ENCODE data around the gene FGF3.

Gene FGF3

DNA sequence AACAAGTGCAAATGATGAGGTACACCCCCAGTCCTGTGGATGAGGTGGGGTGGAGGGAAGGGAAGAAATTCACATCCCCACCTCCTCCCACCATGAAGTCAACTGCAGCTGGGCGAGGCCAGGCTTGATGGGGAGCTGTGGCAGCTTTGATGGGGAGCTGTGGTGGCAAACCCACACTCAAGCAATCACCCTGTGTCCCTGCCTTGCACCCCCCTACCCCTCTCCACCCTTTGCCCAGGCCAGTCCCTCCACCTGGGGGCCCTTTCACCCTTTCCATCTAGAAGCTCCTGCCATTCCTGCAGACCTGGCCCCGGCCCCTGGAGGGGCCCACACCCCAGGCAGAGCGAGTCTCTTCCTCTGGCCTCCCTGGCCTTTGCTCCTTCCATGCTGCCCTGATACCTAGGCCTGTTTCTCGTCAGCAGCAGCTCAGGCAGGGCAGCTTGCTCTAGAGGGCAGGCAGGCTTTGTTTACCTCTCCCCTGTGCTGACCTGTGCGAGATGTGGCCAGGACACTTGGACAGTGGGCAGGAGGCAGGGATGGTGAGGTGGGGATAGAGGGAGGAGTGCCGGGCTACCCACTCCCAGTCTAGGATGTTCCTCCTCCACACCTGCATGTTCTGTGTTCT lies 4.5 kb upstream of the FGF3 start:
- H3K4me3 ChIP-seq (ENCODE audit: low read depth, low read length) = no peak overlapping the region

DNA sequence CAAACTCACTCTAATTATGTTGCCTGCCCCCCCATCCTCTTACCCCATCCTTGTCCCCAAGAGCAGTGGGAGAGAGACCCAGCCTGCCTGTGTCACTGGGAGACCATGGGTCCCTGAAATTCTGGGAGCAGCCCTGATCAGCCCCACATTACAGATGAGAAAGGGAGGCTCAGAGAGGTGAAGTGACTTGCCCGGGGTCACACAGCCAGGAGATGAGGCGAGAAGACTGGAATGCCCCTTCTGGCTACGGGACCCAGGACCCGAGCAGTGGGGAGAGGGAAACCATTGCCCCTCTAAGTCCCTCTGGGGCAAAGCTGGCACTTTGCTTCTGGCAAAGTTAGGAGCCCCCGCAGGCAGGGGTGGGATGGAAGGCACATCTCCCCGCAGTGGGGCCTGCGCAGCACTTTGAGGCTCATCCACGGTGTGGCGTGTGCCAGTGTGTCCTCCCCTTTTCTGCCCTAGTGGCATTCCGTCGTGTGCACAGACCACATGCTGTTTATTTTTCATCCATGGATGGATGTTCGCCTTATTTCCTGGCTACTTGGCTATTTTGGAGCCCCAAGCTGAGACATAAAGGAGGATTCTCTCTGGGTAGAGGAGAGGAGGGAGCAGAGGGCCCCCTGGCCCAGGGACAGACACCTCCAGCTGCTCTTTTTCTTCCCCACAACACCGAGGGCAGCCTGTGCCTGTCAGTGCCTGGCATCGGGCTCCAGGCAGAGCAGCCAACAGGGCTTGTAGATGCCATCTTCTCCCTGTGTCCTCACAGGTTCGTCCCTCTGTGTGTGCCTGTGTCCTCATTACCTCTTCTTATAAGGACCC lies 3.7 kb upstream of the FGF3 start:
- TF ChIP-seq, protein P1, sequence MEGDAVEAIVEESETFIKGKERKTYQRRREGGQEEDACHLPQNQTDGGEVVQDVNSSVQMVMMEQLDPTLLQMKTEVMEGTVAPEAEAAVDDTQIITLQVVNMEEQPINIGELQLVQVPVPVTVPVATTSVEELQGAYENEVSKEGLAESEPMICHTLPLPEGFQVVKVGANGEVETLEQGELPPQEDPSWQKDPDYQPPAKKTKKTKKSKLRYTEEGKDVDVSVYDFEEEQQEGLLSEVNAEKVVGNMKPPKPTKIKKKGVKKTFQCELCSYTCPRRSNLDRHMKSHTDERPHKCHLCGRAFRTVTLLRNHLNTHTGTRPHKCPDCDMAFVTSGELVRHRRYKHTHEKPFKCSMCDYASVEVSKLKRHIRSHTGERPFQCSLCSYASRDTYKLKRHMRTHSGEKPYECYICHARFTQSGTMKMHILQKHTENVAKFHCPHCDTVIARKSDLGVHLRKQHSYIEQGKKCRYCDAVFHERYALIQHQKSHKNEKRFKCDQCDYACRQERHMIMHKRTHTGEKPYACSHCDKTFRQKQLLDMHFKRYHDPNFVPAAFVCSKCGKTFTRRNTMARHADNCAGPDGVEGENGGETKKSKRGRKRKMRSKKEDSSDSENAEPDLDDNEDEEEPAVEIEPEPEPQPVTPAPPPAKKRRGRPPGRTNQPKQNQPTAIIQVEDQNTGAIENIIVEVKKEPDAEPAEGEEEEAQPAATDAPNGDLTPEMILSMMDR (IDR thresholded peaks at IDR 0.05; ENCODE audit: low read depth, low read length, missing control alignments) = no peak
- DNase-seq (ENCODE audit: low read depth) = no peak
- H3K4me3 ChIP-seq (ENCODE audit: low read depth, low read length) = no peak overlapping the region

More for the DNA sequence above, 4.5 kb upstream of the FGF3 start:
- no peak for DNase-seq (ENCODE audit: low read depth)
- TF ChIP-seq, protein P1 (IDR thresholded peaks at IDR 0.05; ENCODE audit: low read depth, low read length, missing control alignments) = no peak

DNA sequence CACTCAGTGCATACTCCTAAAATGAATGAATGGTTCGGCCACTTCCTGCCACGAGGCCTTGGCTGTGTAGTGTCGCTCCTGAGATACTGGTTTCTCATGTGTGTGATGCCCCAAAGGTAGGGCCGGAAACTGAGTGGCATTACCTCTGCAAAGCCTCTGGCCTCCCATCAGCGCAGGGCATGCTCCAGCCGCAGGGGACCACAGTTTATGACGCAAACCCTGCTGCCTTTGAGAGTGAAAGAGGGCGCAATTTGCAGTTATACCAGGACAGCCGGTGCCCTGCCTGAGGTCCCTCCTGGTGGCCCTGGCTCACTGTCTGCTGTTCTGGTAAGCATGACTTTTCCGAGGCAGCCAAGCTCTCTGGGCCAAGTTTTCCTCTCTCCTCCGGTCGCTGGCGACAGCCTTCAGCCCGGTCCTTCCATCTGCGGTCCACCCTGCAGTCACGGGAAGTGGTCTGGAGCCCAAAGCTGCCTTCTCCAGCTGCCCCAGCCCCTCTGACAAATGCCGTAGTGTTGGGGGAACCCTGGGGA lies 2.4 kb upstream of the FGF3 start:
- TF ChIP-seq, protein P1 (IDR thresholded peaks at IDR 0.05; ENCODE audit: low read depth, low read length, missing control alignments) = no peak
- H3K4me3 ChIP-seq (ENCODE audit: low read depth, low read length) = no peak overlapping the region
- DNase-seq (ENCODE audit: low read depth) = no peak

DNA sequence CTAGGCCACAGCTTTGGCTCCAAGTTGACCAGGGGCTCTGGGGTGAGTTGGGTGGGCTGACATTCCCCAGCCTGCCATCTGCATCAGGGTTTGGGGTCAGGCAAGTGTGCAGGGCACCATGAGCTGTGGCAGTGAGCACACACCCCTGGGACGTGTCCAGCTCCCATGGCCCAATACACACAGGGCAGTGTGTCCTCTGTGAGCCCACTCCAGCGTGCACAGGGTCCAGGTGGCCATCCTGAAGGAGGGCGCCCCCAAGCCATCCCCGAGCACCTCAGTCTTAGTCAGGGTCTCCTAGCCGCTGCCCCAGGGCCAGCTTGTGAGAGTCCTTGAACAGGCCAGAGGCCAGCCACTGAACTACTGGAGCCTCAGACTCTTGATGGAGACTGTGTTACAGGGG lies 1.2 kb upstream of the FGF3 start:
- TF ChIP-seq, protein P1 (IDR thresholded peaks at IDR 0.05; ENCODE audit: low read depth, low read length, missing control alignments) = no peak
- H3K4me3 ChIP-seq (ENCODE audit: low read depth, low read length) = no peak overlapping the region
- DNase-seq (ENCODE audit: low read depth) = no peak

DNA sequence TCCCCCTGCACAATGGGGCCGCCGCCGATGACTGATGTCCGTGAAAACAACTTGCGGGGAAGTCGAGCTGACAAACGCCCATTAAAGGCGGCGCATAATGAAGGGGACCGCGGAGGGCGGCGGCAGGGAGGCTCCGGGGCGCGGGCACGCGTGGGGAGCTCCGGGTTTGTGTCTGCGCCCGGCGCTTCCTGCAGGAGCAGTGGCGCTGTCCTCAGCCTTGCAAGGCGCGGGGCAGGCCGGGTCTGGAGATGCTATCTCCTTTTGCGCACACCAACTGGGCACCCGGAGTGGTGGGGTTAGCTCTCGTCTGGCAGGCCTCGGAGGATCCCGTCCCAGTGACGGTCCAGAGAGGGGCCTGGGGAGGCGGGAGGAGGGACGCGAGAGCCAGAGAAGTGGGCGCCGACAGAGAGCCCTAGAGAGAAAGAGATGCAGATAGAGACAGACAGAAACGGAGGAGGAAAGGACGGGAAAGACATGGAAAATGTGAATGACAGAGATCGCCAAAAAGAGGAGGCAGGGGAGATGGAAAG lies 390 bp upstream of the FGF3 start:
- no peak overlapping the region for H3K4me3 ChIP-seq (ENCODE audit: low read depth, low read length)
- no peak for DNase-seq (ENCODE audit: low read depth)
- TF ChIP-seq, protein P1 (IDR thresholded peaks at IDR 0.05; ENCODE audit: low read depth, low read length, missing control alignments) = no peak

GRCh38 chr11:69818231-69818602 lies 999 bp downstream of the FGF3 start:
- no peak for DNase-seq (ENCODE audit: low read depth)
- H3K4me3 ChIP-seq (ENCODE audit: low read depth, low read length) = no peak overlapping the region
- TF ChIP-seq, protein P1 (IDR thresholded peaks at IDR 0.05; ENCODE audit: low read depth, low read length, missing control alignments) = no peak
